Germinal center (tissue), 1 donor: ENCODE data around the gene VKORC1.

Experiments used
- DNase-seq: peaks from one replicate; pipeline ENCODE4 v3.0.0; 2012; ENCODE audit warnings: mixed read lengths, low spot score

Gene VKORC1

DNA sequence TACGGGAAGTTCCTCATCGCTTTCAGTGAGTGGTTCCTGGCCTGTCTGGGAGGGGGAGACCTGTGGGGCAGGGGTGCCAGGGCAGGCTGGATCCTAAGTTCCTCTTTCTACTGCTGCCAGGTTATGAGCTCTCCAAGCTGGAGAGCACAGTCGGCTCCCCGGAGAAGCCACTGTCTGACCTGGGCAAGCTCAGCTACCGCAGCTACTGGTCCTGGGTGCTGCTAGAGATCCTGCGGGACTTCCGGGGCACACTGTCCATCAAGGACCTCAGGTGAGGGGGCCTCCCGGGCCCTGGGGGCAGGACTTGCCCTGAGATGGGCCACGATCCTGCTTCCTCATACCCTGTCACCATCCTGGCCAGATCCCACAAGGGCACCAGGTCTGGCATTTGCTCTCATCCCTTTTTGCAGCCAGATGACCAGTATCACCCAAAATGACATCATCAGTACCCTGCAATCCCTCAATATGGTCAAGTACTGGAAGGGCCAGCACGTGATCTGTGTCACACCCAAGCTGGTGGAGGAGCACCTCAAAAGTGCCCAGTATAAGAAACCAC lies 35.8 kb upstream of the VKORC1 start:
- no peak for DNase-seq

DNA sequence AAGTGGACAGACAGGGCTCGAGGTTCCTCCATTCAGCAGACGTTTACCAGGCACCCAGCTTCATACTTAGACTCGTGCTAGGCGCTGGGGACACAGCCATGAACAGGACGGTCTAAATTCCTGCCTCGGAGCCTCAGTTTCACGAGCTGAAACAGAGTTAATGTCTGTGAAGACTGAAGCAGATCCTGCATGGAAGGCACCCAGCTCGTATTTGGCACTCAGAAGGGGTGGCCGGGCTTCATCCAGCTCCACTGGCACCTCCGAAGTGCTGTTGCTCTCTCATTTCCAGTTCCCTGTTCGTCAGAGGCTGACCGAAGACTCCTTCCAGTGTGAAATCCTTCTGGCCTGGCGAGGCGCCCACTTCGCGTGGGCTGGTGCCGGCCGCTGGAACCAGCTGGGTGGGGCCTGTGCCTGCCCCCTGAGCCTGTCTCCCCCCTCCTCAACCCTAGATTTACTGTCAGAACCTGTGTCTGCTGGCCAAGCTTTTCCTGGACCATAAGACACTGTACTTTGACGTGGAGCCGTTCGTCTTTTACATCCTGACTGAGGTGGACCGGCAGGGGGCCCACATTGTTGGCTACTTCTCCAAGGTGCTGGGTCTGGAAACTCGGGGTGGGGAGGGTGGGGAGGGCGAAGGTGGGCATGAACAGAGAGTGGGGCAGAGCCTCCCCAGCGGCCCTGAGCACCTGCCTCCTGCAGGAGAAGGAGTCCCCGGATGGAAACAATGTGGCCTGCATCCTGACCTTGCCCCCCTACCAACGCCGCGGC lies 35.2 kb upstream of the VKORC1 start:
- DNase-seq, result no peak

DNA sequence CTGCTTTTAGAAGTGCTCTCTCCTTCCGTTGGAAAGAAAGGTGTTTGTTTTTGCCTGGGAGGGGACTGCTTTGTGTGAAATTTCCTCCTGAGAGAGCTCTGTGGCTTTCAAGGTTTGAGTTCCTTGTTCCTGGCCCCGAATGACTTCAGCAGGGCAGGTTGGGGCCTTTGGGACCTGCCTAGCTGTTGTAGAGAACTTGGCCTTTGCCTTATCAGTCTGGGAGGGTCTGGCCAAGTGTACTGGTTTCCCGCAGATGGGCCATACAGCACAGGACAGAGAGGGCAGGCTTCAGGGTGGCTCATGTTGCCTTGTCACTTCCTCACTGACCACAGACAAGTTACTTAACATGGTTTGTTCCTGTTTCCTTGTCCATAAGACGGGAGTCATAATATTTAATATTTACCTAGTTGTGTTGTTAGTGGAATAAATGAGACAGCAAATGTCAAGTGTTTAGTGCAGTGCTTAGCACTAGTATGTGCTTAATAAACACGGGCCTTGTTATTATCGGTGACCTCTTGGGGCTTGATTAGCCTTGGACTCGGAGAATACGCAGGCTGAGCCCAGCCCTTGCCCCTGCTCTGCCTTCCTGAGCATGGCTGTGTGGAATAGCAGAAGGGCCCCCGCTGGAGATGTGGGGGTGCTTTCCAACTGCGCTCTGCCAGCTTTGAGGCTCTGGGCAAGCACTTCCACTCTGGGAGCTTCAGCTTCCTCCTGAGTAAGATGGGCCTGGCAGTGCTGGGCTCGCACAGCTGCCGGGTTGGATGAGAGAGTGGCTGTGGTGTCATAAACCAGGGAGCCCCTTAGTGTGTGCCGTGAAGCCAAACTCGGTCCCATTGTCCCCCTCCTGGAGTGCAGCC lies 34.3 kb upstream of the VKORC1 start:
- DNase-seq, result no peak

DNA sequence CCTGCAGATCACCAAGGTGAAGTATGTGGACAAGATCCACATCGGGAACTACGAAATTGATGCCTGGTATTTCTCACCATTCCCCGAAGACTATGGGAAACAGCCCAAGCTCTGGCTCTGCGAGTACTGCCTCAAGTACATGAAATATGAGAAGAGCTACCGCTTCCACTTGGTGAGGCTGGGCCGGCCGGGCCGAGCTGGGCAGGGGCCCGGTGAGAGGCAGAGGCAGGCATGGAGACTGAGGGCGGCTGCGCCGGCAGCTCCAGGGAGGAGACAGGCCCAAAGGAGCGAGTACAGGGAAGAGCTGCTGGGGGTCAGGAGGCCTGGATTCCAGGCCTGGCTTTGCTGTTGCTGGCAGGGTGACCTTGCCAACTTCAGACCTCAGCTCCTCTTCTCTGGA lies 32.6 kb upstream of the VKORC1 start:
- no peak for DNase-seq

DNA sequence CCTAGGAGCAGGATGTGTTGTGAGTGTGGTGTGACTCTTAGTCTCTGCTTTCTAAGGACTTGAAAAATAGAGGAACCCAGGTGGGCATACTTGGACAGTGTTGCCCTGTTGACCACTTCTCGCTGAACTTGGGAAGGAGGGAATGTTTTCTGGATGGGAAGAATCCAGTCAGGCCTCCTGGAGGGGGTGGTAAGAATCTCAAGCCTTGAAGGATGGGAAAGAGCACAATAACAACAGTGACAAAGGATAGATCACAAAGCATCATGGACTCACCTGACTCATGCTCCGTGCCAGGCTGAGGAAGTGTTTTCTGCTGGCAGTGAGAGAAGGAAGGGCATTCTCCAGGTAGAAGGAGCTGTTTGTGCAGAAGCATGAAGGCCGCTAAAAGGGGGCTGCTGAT lies 31.2 kb upstream of the VKORC1 start:
- DNase-seq, result no peak

DNA sequence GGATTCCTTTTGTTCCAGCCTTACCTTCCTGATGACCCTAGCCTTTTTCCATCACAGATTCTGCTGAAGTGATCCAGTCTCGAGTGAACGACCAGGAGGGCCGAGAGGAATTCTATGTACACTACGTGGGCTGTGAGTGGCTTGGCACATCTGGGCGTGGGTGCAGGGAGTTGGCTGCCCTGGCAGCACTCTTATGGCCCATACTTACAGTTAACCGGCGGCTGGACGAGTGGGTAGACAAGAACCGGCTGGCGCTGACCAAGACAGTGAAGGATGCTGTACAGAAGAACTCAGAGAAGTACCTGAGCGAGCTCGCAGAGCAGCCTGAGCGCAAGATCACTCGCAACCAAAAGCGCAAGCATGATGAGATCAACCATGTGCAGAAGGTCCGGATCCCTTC lies 25.5 kb upstream of the VKORC1 start:
- no peak for DNase-seq

DNA sequence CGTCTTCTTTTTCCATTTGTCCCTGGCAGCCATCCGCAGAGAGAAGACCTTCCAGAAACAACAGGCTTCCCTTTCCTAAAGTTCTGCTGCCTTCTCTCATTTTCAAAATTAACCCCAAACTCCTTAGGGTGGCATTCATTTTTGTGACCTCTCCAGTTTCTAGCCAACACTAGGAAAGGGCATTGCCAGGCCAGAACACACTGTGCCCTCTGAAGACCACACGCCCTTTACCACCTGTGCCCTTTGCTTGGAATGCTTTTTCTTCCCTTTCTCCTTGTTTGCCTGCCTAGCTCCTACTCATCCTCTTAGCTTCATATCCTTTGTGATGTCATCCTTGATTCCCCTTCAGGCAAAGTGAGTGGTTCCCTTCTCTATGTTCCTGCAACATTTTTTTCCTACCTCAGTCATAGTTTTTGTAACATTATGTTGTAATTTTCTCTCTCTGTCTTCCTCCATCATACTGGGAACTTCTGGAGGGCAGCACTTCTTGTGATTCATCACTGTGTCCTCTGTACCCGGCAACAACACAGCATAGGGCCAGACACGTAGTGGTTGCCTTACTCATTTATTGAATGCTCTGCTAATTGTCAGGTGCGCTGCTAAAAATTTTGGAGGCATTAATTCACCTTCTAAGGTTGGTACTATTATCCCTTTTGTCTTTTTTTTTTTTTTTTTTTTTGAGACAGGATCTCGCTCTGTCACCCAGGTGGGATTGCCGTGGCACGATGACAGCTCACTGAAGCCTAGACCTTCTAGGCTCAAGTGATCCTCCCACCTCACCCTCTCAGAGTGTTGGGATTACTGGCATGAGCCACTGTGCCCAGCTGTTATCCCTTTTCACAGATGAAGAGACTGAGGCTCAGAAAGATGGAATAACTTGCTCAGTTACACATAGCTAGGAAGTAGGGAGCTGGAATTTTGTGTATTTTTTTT lies 23.9 kb upstream of the VKORC1 start:
- DNase-seq, result no peak

DNA sequence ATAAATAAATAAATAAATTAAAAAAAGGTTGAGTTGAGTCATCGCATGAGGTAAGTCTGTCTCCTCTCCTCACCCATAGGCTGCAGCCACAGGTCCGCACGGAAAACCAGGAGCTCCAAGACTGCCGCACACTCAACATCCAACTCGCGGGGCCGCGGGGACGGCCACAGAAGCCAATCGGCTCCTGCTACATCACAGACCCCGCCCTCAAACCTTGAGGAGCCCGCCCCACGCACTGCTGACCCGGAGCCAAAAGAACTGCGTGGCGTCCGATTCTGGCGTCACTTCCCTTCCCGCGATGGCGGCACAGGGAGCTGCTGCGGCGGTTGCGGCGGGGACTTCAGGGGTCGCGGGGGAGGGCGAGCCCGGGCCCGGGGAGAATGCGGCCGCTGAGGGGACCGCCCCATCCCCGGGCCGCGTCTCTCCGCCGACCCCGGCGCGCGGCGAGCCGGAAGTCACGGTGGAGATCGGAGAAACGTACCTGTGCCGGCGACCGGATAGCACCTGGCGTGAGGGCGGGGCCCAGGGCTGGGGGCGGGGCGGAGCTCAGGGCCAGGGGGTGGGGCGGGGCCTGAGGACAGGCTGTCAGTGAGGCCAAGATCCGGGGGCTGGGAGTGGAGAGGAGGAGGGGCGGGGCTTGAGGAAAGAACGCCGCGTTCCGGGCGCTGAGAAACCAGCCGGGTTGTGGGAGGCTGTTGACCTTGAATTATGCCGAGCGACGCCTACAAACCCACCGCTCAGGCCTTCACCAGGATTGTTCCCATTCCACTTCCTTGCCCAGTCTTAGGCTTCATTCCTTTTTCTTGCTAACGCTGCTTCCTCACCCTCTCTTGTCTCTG lies 23.0 kb upstream of the VKORC1 start, which contains the start of gene KAT8:
Gene KAT8 (plus strand): TSS at position 281 of the 839 bp plus-strand sequence. CDS start 18 bp downstream, at position 299.
- DNase-seq, result peak; percentile 98

DNA sequence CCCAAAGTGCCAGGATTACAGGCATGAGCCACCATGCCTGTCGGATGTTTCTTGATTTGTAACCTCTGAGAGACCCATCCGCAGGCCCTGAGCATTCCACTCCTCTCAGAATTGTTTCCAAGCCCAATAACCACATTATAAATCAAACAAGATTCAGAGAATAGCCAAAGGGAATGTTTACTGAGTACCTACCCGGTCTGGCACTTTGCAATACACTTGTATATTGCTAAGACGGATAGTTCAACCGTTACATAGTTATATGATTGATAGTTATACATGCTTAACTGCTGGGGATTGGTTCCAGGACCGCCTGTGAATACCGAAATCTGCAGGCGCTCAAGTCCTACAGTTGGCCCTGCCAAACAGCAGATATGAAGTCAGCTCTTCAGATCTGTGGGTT lies 19.9 kb upstream of the VKORC1 start:
- DNase-seq, result no peak

DNA sequence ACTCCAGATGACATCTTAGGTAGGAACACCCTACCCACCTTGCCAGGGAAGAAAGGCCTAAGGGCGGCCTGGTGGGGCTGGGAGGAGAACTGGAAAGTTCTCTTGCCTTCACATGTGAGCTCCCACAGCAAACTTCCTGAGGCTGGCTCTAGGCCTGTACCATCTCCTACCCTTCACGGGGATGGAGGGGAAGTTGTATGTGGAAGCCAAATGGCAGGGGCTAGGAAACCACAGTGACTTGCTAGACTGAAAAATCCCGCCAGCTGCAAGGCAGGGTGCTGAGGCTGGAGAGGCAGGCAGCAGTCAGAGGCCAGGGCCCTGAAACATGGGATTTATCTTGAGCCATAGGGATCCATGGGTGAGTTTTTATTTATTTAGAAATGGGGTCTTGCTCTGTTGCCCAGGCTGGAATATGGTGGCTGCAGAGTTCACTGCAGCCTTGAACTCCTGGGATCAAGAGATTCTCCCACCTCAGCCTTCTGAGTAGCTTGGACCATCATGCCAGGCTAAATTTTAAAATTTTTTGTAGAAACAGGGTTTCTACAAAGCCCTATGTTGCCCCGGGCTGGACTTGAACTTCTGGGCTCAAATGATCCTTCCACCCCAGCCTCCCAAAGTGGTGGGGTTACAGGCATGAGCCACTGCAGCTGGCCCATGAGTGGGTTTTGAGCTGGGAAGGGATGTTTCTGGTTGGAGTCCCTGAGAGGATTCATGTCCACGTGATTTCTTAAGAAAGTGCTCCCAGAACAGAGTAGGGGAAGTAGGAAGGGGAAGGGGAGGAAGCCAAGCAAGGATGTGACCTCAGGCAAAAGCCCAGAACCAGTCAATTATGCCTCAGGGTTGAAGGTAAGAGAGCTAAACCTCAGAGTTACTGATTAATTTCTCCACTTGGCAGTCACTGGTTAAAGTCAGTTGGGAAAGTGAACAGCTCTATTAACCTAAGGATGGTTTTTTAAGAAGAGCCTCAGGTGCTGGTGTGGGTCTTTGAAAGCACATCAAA lies 18.8 kb upstream of the VKORC1 start:
- no peak for DNase-seq

DNA sequence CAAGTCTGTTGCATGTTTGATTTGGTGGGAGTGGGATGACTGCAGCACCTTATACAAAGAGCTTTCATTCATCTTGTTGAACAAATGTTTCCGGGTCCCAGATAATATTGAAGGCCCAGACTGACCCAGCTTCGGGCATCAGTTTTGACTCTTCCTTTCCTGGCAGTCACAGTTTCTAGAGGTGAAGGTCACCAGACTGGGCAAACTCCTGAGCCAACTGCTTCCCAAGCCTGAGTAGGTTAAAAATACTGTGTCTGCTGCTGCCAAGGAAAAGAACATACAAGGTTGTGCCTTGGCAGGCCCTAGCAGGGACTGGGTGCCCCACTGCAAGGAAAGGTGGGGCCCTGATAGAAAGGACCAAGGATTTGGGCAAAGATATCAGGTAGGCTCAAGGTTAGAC lies 18.1 kb upstream of the VKORC1 start:
- no peak for DNase-seq

DNA sequence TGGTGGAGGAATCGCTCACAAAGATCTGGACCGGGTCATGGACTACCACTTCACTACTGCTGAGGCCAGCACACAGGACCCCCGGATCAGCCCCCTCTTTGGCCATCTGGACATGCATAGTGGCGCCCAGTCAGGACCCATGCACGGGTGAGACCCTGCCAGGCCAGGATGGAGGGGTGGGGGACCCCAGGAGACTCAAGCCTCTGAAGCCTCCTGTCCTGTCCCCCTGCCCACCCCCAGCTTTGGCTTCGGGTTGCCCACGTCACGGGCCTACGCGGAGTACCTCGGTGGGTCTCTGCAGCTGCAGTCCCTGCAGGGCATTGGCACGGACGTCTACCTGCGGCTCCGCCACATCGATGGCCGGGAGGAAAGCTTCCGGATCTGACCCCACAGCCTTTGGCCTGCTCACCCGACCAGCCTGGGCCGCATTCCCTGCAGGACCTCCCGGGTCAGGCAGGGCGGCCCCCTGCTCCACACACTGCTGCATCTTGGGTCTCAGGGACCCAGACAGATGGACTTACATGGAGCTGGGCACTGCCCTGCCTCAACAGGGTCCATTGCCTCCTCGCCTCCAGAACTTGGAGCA lies 17.4 kb upstream of the VKORC1 start:
- DNase-seq, result no peak

DNA sequence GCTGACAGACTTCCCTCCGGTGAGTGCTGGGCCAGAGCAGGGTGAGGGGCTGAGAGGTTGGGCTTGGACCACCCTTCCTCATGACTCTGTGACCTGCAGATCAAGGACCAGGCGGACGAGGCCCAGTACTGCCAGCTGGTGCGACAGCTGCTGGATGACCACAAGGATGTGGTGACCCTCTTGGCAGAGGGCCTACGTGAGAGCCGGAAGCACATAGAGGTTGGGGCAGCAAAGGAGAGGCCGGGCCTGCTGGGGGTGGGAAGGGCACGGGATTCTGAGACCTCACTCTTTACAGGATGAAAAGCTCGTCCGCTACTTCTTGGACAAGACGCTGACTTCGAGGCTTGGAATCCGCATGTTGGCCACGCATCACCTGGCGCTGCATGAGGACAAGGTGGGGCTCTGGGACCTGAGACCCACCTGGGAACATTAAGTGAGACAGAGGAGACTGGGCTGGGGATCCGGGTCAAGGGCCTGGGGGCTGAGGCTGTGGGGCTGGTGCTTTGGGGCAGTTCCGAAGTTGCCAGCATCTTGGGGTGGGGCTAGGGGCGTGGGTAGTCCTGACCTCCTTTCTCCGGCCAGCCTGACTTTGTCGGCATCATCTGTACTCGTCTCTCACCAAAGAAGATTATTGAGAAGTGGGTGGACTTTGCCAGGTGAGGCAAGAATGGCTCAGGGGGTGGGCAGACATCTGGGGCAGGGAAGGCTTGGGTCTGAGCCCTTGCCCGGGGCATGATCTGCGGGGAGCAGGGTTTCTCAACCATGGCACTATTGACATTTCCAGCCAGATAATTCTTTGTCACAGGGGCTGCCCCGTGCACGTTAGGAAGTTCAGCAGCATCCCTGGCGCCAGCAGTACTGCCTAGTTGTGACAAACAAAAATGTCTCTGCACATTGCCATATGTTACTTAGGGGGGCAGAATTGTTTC lies 15.8 kb upstream of the VKORC1 start:
- DNase-seq, result no peak

DNA sequence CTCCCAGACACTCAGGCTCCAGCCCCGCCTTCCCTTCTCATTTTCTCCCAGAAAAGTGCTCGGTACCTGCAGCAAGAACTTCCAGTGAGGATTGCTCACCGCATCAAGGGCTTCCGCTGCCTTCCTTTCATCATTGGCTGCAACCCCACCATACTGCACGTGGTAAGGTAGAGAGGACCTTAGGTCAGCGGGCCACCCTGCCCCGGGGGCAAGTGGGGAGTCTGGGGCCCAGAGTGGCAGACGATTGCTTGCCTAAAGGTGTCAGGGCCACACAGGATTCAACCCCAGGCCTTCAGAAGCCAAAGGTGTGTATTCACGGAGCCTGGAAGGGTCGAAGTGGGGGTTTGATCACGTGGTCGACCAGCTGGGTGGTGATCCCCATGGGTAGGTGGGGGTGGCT lies 15.0 kb upstream of the VKORC1 start:
- no peak for DNase-seq

DNA sequence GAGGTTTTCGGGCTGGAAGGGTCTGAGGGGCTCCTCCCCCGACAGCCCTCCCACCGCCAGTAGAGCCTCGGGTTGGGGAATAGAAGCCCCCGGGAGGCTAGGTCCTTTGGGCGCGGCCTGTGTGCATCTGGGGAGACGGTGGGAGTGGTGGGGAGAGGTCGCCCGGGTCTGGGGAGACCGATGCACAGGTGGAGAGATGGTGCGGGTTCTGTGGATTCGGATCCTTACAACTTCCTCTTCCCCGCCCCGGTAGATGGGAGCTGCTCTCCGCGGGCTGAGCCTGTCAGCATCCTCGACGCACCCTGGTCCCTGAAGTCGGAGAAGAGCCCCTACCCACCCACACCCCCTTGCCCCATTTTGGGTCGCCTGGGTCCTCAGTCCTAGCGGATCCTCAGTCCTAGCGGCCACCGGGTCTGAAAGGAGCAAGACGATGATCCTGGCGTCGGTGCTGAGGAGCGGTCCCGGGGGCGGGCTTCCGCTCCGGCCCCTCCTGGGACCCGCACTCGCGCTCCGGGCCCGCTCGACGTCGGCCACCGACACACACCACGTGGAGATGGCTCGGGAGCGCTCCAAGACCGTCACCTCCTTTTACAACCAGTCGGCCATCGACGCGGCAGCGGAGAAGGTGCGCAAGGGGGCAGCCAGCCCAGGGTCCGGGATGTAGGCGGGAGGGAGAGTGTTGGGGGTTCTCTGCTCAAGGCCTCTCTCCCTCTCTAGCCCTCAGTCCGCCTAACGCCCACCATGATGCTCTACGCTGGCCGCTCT lies 14.4 kb upstream of the VKORC1 start:
- no peak for DNase-seq

DNA sequence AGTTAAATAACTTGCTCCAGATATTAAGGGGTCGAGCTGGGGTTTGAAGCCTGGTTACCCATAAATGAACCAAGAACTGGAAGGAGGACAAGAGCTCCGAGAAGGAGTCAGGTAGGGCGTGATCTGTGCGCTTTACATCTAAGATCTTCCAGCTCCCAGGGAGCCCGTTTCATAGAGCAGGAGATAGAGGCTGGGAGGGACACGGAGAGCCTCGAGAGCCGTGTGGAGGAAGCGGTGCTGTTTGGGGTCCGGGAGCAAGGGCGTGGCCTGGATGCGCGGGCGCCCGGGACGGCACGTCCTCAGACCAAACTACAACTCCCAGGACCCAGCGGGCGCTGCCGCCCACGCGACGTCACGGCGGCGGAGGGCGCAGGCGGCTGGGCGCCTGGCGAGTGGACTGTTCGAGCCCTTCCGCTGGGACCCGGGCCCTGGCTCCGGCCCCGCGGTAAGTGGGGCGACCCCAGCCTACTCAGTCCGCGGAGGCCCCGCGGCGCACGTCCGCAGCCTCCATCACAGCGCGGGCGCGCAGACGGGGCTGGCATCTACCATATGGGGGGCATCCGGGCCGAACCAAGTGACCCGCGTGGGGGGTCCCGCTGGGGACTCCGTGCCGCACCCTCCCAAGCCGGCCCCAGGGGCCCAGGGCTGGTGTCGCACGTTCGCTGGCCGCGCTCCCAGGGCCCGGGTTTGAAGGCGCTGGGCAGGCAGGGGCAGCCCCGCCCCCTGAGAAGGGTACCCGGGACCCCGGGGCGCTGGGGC lies 13.6 kb upstream of the VKORC1 start, which contains the start of gene BCKDK:
Gene BCKDK (plus strand): TSS at position 352 of the 759 bp plus-strand sequence. CDS start 838 bp downstream, outside the sequence.
- DNase-seq, result peak; percentile 82
